Liver (tissue), 9 donors: Measurements from ENCODE around the gene ATP8B3. TPM values are rescaled to one million over a fixed set of nuclear protein-coding genes. Genes with fewer than 3 reads are reported as not detected.

Experiments
- DNase-seq: peaks from one replicate; pipeline ENCODE4 v3.0.0-alpha.2; 2017; ENCODE audit warnings: low spot score
- H3K27ac ChIP-seq, 2 donors: one replicate each; pipeline ENCODE4 v1.7.0; 2013; ENCODE audit warnings: inconsistent platforms in 2 of 2, low read length in 2 of 2, control low read depth in 1 of 2, low read depth in 1 of 2, mild to moderate bottlenecking in 1 of 2
- H3K27me3 ChIP-seq, 4 donors: one replicate each; pipeline versions ENCODE4 v1.6.1 to v1.7.0; 2013; ENCODE audit warnings: low read length in 3 of 4, inconsistent platforms in 1 of 4, mild to moderate bottlenecking in 1 of 4, moderate library complexity in 1 of 4; ENCODE audit not compliant: control insufficient read depth in 4 of 4, insufficient read depth in 4 of 4
- H3K36me3 ChIP-seq, 4 donors: one replicate each; pipeline versions ENCODE4 v1.6.1 to v1.7.0; 2013; ENCODE audit warnings: low read length in 3 of 4, mild to moderate bottlenecking in 3 of 4, low read depth in 1 of 4, moderate library complexity in 1 of 4; ENCODE audit not compliant: control insufficient read depth in 4 of 4, insufficient read depth in 3 of 4
- H3K4me1 ChIP-seq, 4 donors: one replicate each; pipeline versions ENCODE4 v1.6.1 to v1.7.0; 2013; ENCODE audit warnings: low read length in 3 of 4, mild to moderate bottlenecking in 3 of 4, moderate library complexity in 1 of 4; ENCODE audit not compliant: control insufficient read depth in 4 of 4, insufficient read depth in 4 of 4
- H3K4me3 ChIP-seq, 3 donors: one replicate each; pipeline versions ENCODE4 v1.6.1 to v1.7.0; 2013; ENCODE audit warnings: low read length in 3 of 3, control low read depth in 1 of 3, low read depth in 1 of 3, mild to moderate bottlenecking in 1 of 3
- H3K9ac ChIP-seq, 2 donors: one replicate each; pipeline ENCODE4 v1.7.0; 2013; ENCODE audit warnings: low read length in 2 of 2, mild to moderate bottlenecking in 2 of 2, moderate library complexity in 2 of 2, control low read depth in 1 of 2, low read depth in 1 of 2
- H3K9me3 ChIP-seq, 4 donors: one replicate each; pipeline versions ENCODE4 v1.6.1 to v1.7.0; 2013; ENCODE audit warnings: low read length in 3 of 4; ENCODE audit not compliant: control insufficient read depth in 4 of 4
- EGR1 ChIP-seq, 2 donors: IDR thresholded peaks; 2 replicates each; pipeline ENCODE4 v1.6.1; 2016 to 2018; ENCODE audit warnings: antibody characterized with exemption in 2 of 2, low read depth in 2 of 2
- FOXA1 ChIP-seq: IDR thresholded peaks from 2 replicates; pipeline ENCODE4 v1.6.1; 2016; ENCODE audit warnings: antibody characterized with exemption
- FOXA2 ChIP-seq: IDR thresholded peaks from 2 replicates; pipeline ENCODE4 v1.6.1; 2016; ENCODE audit warnings: antibody characterized with exemption
- GABPA ChIP-seq, 2 donors: IDR thresholded peaks in 1 of 2; conservative IDR thresholded peaks in 1 of 2; 2 replicates each; pipeline ENCODE4 v1.6.1; 2016; ENCODE audit warnings: antibody characterized with exemption in 2 of 2, mild to moderate bottlenecking in 1 of 2, moderate library complexity in 1 of 2
- HNF4A ChIP-seq, 2 donors: conservative IDR thresholded peaks; 2 replicates each; pipeline ENCODE4 v1.6.1; 2016; ENCODE audit warnings: antibody characterized with exemption in 2 of 2, mild to moderate bottlenecking in 2 of 2
- HNF4G ChIP-seq: IDR thresholded peaks from 2 replicates; pipeline ENCODE4 v1.6.1; 2016; ENCODE audit warnings: antibody characterized with exemption
- NR2F2 ChIP-seq: IDR thresholded peaks from 2 replicates; pipeline ENCODE4 v1.6.1; 2016; ENCODE audit warnings: antibody characterized with exemption
- RAD21 ChIP-seq, 2 donors: IDR thresholded peaks; 2 replicates each; pipeline ENCODE4 v1.6.1; 2016; ENCODE audit warnings: antibody characterized with exemption in 2 of 2, mild to moderate bottlenecking in 2 of 2
- RXRA ChIP-seq, 2 donors: IDR thresholded peaks; 2 replicates each; pipeline ENCODE4 v1.6.1; 2017 to 2018; ENCODE audit warnings: antibody characterized with exemption in 2 of 2, mild to moderate bottlenecking in 1 of 2
- TAF1 ChIP-seq: conservative IDR thresholded peaks from 2 replicates; pipeline ENCODE4 v1.6.1; 2016; ENCODE audit warnings: antibody characterized with exemption, mild to moderate bottlenecking
- YY1 ChIP-seq: IDR thresholded peaks from 2 replicates; pipeline ENCODE4 v1.6.1; 2016; ENCODE audit warnings: antibody characterized with exemption, mild to moderate bottlenecking
- ZBTB33 ChIP-seq: IDR thresholded peaks from 2 replicates; pipeline ENCODE4 v1.6.1; 2016; ENCODE audit warnings: antibody characterized with exemption
- WGBS: extraction: QIAGEN DNeasy Blood & Tissue Kit; methylation state at CpG from one replicate; pipeline ENCODE4 v1.1.7; 2013; 5-methylcytosine and 5-hydroxymethylcytosine counted together
- polyA plus RNA-seq, 2 donors: library from polyadenylated mRNA; stranded (reverse) in 1 of 2; unstranded in 1 of 2; fragments of 200-250 nt in 1 of 2; fragments of >200 nt in 1 of 2; fragmentation: Nextera tagmentation in 1 of 2; extraction: Ambion mirVana in 1 of 2; gene quantifications; one replicate each; pipeline versions ENCODE4 v1.2.1 to v1.2.3, GENCODE V29; 2013 to 2015
- total RNA-seq, 2 donors: library from RNA; depleted of rRNA; stranded (reverse); fragments of >200 nt; gene quantifications; one replicate each; pipeline ENCODE4 v1.2.3, GENCODE V29; 2014
- TF ChIP-seq, protein P1 (sequence below): fragments of 150-350 bp; IDR thresholded peaks from 2 replicates; pipeline ENCODE4 v1.5.1; 2017; ENCODE audit warnings: improper control_type of control experiment, low read depth, low read length; ENCODE audit not compliant: missing input control
- TF ChIP-seq, protein P2 (sequence below): IDR thresholded peaks from 2 replicates; pipeline ENCODE4 v1.6.1; 2016; ENCODE audit warnings: antibody characterized with exemption, mild to moderate bottlenecking
- TF ChIP-seq, protein P3 (sequence below): IDR thresholded peaks from 2 replicates; pipeline ENCODE4 v1.6.1; 2016; ENCODE audit warnings: antibody characterized with exemption
- donor health status: healthy.
- donor health status: healthy.
- donor health status: healthy.
- donor health status: healthy.
- donor health status: healthy.

Gene ATP8B3
- total and polyA plus RNA-seq, 4 donors, result 0.42 to 3.1 (median 0.52) TPM

DNA sequence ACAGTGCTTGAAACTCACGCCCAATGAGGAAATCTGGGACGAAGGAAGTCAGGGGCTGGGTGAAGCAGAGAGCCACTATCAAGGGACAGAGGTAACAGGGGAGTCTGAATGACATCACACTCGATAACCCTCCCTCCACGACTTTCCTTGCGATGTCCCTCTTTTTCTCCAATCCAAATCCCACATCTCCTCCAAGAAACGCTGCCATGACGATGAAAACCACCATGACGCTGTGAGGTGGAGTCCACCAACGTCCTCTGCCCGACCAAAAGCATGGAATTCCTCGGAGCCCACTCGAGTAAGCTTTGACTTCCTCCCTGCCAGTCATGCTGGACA is 35.2 kb upstream of the ATP8B3 start:
- Histone ChIP-seq H3K9ac (peak overlapping the region; percentile 68 to 93), H3K27ac (peak overlapping the region; percentile 99 to 100), H3K4me3 (peak overlapping the region; percentile 94 to 99 (median 99)), H3K27me3 (no peaks in the 10 kb centered on the region), H3K4me1 (peaks cover 7 to 53% (median 45%) of the 10 kb centered on the region in 4 donors), H3K9me3 (no peaks in the 10 kb centered on the region), H3K36me3 (no peaks in the 10 kb centered on the region)
- TF ChIP-seq ZBTB33 (no peak), YY1 (peak; percentile 4)
- no peak for DNase-seq
- 5% methylated on average over 12 of the region's 12 CpGs for WGBS

DNA sequence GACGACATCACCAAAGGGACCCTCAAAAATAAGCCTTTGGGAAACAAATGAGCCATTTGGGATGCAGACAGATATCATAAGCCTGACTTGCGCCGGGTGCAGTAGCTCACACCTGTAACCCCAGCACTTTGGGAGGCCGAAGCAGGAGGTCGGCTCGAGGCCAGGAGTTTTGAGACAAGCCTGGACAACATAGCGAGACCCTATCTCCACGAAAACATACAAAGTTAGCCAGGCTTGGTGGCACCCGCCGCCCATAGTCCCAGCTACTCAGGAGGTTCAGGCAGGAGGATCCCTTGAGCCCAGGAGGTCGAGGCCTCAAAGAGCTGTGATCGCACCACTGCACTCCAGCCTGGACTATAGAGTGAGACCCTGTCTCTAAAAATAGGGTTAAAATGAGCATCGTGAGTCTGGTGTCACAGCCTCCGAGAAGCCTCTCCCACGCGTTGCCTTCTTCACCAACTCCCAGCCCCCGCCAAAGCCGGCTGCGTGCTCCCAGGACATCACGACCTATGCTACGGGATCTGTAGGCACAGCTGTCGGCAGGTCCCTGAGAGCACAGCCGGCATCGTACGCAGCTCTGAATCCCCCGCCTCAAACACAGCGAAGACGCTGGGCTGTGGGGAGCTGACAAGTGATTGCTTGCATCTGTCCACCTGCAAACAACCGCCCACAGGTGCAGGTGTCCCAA is 34.6 kb upstream of the ATP8B3 start:
- H3K9me3 ChIP-seq, result no peaks in the 10 kb centered on the region
- H3K27ac ChIP-seq, result no peak overlapping the region
- peak overlapping the region; percentile 68 to 93 for H3K9ac ChIP-seq
- H3K27me3 ChIP-seq, result no peaks in the 10 kb centered on the region
- DNase-seq, result no peak
- peaks cover 7 to 58% (median 47%) of the 10 kb centered on the region in 4 donors for H3K4me1 ChIP-seq
- 76% methylated on average over 29 of the region's 29 CpGs for WGBS
- peak overlapping the region; percentile 94 to 99 (median 99) for H3K4me3 ChIP-seq
- no peaks in the 10 kb centered on the region for H3K36me3 ChIP-seq
- TF ChIP-seq, protein P1, sequence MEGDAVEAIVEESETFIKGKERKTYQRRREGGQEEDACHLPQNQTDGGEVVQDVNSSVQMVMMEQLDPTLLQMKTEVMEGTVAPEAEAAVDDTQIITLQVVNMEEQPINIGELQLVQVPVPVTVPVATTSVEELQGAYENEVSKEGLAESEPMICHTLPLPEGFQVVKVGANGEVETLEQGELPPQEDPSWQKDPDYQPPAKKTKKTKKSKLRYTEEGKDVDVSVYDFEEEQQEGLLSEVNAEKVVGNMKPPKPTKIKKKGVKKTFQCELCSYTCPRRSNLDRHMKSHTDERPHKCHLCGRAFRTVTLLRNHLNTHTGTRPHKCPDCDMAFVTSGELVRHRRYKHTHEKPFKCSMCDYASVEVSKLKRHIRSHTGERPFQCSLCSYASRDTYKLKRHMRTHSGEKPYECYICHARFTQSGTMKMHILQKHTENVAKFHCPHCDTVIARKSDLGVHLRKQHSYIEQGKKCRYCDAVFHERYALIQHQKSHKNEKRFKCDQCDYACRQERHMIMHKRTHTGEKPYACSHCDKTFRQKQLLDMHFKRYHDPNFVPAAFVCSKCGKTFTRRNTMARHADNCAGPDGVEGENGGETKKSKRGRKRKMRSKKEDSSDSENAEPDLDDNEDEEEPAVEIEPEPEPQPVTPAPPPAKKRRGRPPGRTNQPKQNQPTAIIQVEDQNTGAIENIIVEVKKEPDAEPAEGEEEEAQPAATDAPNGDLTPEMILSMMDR, result no peak
- TF ChIP-seq, protein P2, sequence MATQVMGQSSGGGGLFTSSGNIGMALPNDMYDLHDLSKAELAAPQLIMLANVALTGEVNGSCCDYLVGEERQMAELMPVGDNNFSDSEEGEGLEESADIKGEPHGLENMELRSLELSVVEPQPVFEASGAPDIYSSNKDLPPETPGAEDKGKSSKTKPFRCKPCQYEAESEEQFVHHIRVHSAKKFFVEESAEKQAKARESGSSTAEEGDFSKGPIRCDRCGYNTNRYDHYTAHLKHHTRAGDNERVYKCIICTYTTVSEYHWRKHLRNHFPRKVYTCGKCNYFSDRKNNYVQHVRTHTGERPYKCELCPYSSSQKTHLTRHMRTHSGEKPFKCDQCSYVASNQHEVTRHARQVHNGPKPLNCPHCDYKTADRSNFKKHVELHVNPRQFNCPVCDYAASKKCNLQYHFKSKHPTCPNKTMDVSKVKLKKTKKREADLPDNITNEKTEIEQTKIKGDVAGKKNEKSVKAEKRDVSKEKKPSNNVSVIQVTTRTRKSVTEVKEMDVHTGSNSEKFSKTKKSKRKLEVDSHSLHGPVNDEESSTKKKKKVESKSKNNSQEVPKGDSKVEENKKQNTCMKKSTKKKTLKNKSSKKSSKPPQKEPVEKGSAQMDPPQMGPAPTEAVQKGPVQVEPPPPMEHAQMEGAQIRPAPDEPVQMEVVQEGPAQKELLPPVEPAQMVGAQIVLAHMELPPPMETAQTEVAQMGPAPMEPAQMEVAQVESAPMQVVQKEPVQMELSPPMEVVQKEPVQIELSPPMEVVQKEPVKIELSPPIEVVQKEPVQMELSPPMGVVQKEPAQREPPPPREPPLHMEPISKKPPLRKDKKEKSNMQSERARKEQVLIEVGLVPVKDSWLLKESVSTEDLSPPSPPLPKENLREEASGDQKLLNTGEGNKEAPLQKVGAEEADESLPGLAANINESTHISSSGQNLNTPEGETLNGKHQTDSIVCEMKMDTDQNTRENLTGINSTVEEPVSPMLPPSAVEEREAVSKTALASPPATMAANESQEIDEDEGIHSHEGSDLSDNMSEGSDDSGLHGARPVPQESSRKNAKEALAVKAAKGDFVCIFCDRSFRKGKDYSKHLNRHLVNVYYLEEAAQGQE, result no peak
- TF ChIP-seq ZBTB33 (no peak), TAF1 (no peak), HNF4G (no peak), EGR1 (IDR thresholded peaks at IDR 0.05; ENCODE audit: low read depth in 2 of 2) (no peak), FOXA2 (no peak), RXRA (IDR thresholded peaks at IDR 0.05) (no peak), GABPA (IDR thresholded peaks at IDR 0.05 in 1 of 2, conservative IDR thresholded peaks at IDR 0.05 in 1 of 2) (no peak), FOXA1 (no peak), YY1 (no peak), RAD21 (IDR thresholded peaks at IDR 0.05) (no peak), HNF4A (conservative IDR thresholded peaks at IDR 0.05) (no peak), NR2F2 (no peak)
- TF ChIP-seq, protein P3, sequence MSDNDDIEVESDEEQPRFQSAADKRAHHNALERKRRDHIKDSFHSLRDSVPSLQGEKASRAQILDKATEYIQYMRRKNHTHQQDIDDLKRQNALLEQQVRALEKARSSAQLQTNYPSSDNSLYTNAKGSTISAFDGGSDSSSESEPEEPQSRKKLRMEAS, result no peak
